ENCODE results near the gene PDE4D.

The PDE4D gene

DNA sequence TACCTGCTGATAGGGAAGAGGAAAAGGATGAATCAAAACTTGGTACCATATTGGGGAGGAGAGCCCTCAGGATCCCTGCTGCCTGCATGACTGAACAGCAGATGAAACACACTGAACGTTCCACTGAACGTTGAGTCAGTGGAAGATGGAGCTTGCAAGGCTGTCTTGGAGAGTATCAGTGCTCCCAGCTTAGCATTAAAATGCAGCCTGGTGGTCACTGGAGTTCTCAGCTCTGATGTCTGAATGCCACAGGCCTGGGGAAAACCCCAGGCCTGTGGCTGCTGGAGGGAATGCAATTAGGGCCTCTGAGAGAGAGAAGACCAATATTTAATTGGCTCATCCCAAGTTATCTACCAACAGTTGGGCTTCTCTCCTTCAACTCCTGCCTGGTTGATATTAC, 54.5 kb downstream of the PDE4D start:
- H3K9ac ChIP-seq (ENCODE audit: low read length), result no peak overlapping the region

GRCh38 chr5:59838067-59838466, 55.5 kb downstream of the PDE4D start:
- Histone ChIP-seq H3K9me3 (ENCODE audit: low read length) (no peaks in the 10 kb centered on the region), H3K4me1 (ENCODE audit: insufficient read depth, low read length) (no peaks in the 10 kb centered on the region), H3K36me3 (ENCODE audit: insufficient read depth, low read length) (no peaks in the 10 kb centered on the region), H3K27ac (ENCODE audit: low read depth, low read length) (no peak overlapping the region), H3K4me3 (ENCODE audit: low read depth in 1 of 2, low read length in 2 of 2) (no peak overlapping the region), H3K27me3 (ENCODE audit: control insufficient read depth in 1 of 2, insufficient read depth in 2 of 2, low read length in 2 of 2) (no peaks in the 10 kb centered on the region), H3K9ac (ENCODE audit: low read length) (no peak overlapping the region)

More for the DNA sequence above, 54.5 kb downstream of the PDE4D start:
- Histone ChIP-seq H3K9me3 (ENCODE audit: low read length) (no peaks in the 10 kb centered on the region), H3K4me3 (ENCODE audit: low read depth in 1 of 2, low read length in 2 of 2) (no peak overlapping the region), H3K27me3 (ENCODE audit: control insufficient read depth in 1 of 2, insufficient read depth in 2 of 2, low read length in 2 of 2) (no peaks in the 10 kb centered on the region), H3K4me1 (ENCODE audit: insufficient read depth, low read length) (no peaks in the 10 kb centered on the region), H3K36me3 (ENCODE audit: insufficient read depth, low read length) (no peaks in the 10 kb centered on the region), H3K27ac (ENCODE audit: low read depth, low read length) (no peak overlapping the region)

GRCh38 chr5:59837071-59837470, 56.5 kb downstream of the PDE4D start:
- no peaks in the 10 kb centered on the region for H3K27me3 ChIP-seq (ENCODE audit: control insufficient read depth in 1 of 2, insufficient read depth in 2 of 2, low read length in 2 of 2)
- no peaks in the 10 kb centered on the region for H3K9me3 ChIP-seq (ENCODE audit: low read length)
- H3K36me3 ChIP-seq (ENCODE audit: insufficient read depth, low read length), result no peaks in the 10 kb centered on the region
- no peak overlapping the region for H3K27ac ChIP-seq (ENCODE audit: low read depth, low read length)
- H3K4me3 ChIP-seq (ENCODE audit: low read depth in 1 of 2, low read length in 2 of 2), result no peak overlapping the region
- no peak overlapping the region for H3K9ac ChIP-seq (ENCODE audit: low read length)
- H3K4me1 ChIP-seq (ENCODE audit: insufficient read depth, low read length), result no peaks in the 10 kb centered on the region

GRCh38 chr5:59835800-59836199, 57.7 kb downstream of the PDE4D start:
- no peaks in the 10 kb centered on the region for H3K27me3 ChIP-seq (ENCODE audit: control insufficient read depth in 1 of 2, insufficient read depth in 2 of 2, low read length in 2 of 2)
- no peaks in the 10 kb centered on the region for H3K4me1 ChIP-seq (ENCODE audit: insufficient read depth, low read length)
- H3K9me3 ChIP-seq (ENCODE audit: low read length), result no peaks in the 10 kb centered on the region
- no peak overlapping the region for H3K27ac ChIP-seq (ENCODE audit: low read depth, low read length)
- no peak overlapping the region for H3K9ac ChIP-seq (ENCODE audit: low read length)
- no peak overlapping the region for H3K4me3 ChIP-seq (ENCODE audit: low read depth in 1 of 2, low read length in 2 of 2)
- H3K36me3 ChIP-seq (ENCODE audit: insufficient read depth, low read length), result no peaks in the 10 kb centered on the region

- no peak overlapping the region for H3K4me3 ChIP-seq (ENCODE audit: low read depth in 1 of 2, low read length in 2 of 2)
- no peaks in the 10 kb centered on the region for H3K9me3 ChIP-seq (ENCODE audit: low read length)
- H3K9ac ChIP-seq (ENCODE audit: low read length), result no peak overlapping the region
- no peaks in the 10 kb centered on the region for H3K36me3 ChIP-seq (ENCODE audit: insufficient read depth, low read length)
- no peaks in the 10 kb centered on the region for H3K27me3 ChIP-seq (ENCODE audit: control insufficient read depth in 1 of 2, insufficient read depth in 2 of 2, low read length in 2 of 2)
- H3K27ac ChIP-seq (ENCODE audit: low read depth, low read length), result no peak overlapping the region
- H3K4me1 ChIP-seq (ENCODE audit: insufficient read depth, low read length), result no peaks in the 10 kb centered on the region
Measured at GRCh38 chr5:59833448-59833847, 60.1 kb downstream of the PDE4D start.

GRCh38 chr5:59832577-59833301, 60.8 kb downstream of the PDE4D start:
- Histone ChIP-seq H3K9me3 (ENCODE audit: low read length) (no peaks in the 10 kb centered on the region), H3K36me3 (ENCODE audit: insufficient read depth, low read length) (no peaks in the 10 kb centered on the region), H3K27me3 (ENCODE audit: control insufficient read depth in 1 of 2, insufficient read depth in 2 of 2, low read length in 2 of 2) (no peaks in the 10 kb centered on the region), H3K9ac (ENCODE audit: low read length) (no peak overlapping the region), H3K4me1 (ENCODE audit: insufficient read depth, low read length) (no peaks in the 10 kb centered on the region), H3K4me3 (ENCODE audit: low read depth in 1 of 2, low read length in 2 of 2) (no peak overlapping the region), H3K27ac (ENCODE audit: low read depth, low read length) (no peak overlapping the region)

- H3K4me3 ChIP-seq (ENCODE audit: low read depth in 1 of 2, low read length in 2 of 2), result no peak overlapping the region
- no peaks in the 10 kb centered on the region for H3K27me3 ChIP-seq (ENCODE audit: control insufficient read depth in 1 of 2, insufficient read depth in 2 of 2, low read length in 2 of 2)
- no peak overlapping the region for H3K27ac ChIP-seq (ENCODE audit: low read depth, low read length)
- H3K9ac ChIP-seq (ENCODE audit: low read length), result no peak overlapping the region
- no peaks in the 10 kb centered on the region for H3K36me3 ChIP-seq (ENCODE audit: insufficient read depth, low read length)
- no peaks in the 10 kb centered on the region for H3K4me1 ChIP-seq (ENCODE audit: insufficient read depth, low read length)
- no peaks in the 10 kb centered on the region for H3K9me3 ChIP-seq (ENCODE audit: low read length)
Measured at GRCh38 chr5:59831326-59832010, 62.1 kb downstream of the PDE4D start.

DNA sequence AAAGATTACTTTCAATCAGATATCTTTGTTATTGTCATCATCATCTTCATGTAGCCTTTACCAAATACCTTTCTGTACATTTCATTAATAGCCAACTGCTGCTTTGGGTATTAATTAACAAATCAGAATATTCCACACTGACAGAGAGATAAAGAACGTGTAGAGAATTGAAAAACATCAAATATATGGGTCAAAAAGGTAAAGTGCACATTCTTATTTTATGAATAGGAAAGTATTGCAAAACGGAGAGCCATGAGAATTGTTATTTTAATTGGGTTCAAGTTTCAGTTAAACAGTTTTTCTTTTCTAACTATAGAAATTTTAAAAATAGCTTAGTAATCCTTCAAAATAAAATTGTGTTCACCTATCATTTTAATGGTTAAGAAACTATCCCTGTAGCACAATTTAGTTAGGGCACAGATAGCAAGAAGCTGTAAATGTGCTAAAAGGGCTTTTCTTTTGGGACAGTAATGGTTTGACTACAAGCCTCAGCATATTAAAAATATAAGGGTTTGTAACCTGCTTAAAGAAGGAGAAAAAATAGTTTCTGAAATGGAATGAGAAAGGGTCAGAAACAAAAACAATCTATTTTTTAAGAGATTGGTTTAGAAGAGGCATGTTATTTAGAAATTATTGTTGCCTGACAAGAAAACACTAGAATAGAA, 62.9 kb downstream of the PDE4D start:
- no peaks in the 10 kb centered on the region for H3K4me1 ChIP-seq (ENCODE audit: insufficient read depth, low read length)
- H3K4me3 ChIP-seq (ENCODE audit: low read depth in 1 of 2, low read length in 2 of 2), result no peak overlapping the region
- no peaks in the 10 kb centered on the region for H3K9me3 ChIP-seq (ENCODE audit: low read length)
- no peaks in the 10 kb centered on the region for H3K36me3 ChIP-seq (ENCODE audit: insufficient read depth, low read length)
- no peak overlapping the region for H3K27ac ChIP-seq (ENCODE audit: low read depth, low read length)
- no peak overlapping the region for H3K9ac ChIP-seq (ENCODE audit: low read length)
- H3K27me3 ChIP-seq (ENCODE audit: control insufficient read depth in 1 of 2, insufficient read depth in 2 of 2, low read length in 2 of 2), result no peaks in the 10 kb centered on the region

GRCh38 chr5:59829922-59830321, 63.6 kb downstream of the PDE4D start:
- no peaks in the 10 kb centered on the region for H3K9me3 ChIP-seq (ENCODE audit: low read length)
- no peak overlapping the region for H3K4me3 ChIP-seq (ENCODE audit: low read depth in 1 of 2, low read length in 2 of 2)
- no peaks in the 10 kb centered on the region for H3K27me3 ChIP-seq (ENCODE audit: control insufficient read depth in 1 of 2, insufficient read depth in 2 of 2, low read length in 2 of 2)
- H3K9ac ChIP-seq (ENCODE audit: low read length), result no peak overlapping the region
- no peak overlapping the region for H3K27ac ChIP-seq (ENCODE audit: low read depth, low read length)
- no peaks in the 10 kb centered on the region for H3K4me1 ChIP-seq (ENCODE audit: insufficient read depth, low read length)
- H3K36me3 ChIP-seq (ENCODE audit: insufficient read depth, low read length), result no peaks in the 10 kb centered on the region

- no peak overlapping the region for H3K27ac ChIP-seq (ENCODE audit: low read depth, low read length)
- no peaks in the 10 kb centered on the region for H3K36me3 ChIP-seq (ENCODE audit: insufficient read depth, low read length)
- no peak overlapping the region for H3K4me3 ChIP-seq (ENCODE audit: low read depth in 1 of 2, low read length in 2 of 2)
- no peaks in the 10 kb centered on the region for H3K4me1 ChIP-seq (ENCODE audit: insufficient read depth, low read length)
- H3K27me3 ChIP-seq (ENCODE audit: control insufficient read depth in 1 of 2, insufficient read depth in 2 of 2, low read length in 2 of 2), result no peaks in the 10 kb centered on the region
- H3K9ac ChIP-seq (ENCODE audit: low read length), result no peak overlapping the region
- no peaks in the 10 kb centered on the region for H3K9me3 ChIP-seq (ENCODE audit: low read length)
Measured at GRCh38 chr5:59829386-59829785, 64.1 kb downstream of the PDE4D start.

DNA sequence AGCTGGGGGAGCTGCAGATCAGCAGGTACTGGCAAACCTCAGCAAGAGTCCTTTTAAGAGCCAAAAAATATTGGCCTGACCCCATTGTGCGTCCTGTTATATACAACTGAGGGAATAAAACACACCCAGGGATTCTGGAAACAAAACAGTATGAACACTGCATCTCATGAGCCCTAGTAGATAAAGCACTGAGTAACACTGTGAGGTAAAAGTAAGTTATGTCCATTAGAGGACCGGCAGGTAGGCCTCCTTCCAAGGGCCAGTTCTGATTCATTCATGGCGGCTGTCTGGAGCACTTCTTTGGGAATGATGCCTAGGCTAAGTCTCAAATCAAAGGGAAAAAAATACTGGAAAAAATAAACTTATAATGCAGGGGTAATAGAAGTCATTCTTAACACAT, 64.9 kb downstream of the PDE4D start:
- Histone ChIP-seq H3K9ac (ENCODE audit: low read length) (no peak overlapping the region), H3K4me1 (ENCODE audit: insufficient read depth, low read length) (no peaks in the 10 kb centered on the region), H3K4me3 (ENCODE audit: low read depth in 1 of 2, low read length in 2 of 2) (no peak overlapping the region), H3K27ac (ENCODE audit: low read depth, low read length) (no peak overlapping the region), H3K36me3 (ENCODE audit: insufficient read depth, low read length) (no peaks in the 10 kb centered on the region), H3K27me3 (ENCODE audit: control insufficient read depth in 1 of 2, insufficient read depth in 2 of 2, low read length in 2 of 2) (no peaks in the 10 kb centered on the region), H3K9me3 (ENCODE audit: low read length) (no peaks in the 10 kb centered on the region)

Measured in muscle layer of colon (tissue), 2 donors.